Measurements from ENCODE around the gene ARID1B. TPM values are rescaled to one million over a fixed set of nuclear protein-coding genes. Genes with fewer than 3 reads are reported as not detected.

Gene ARID1B
- total and polyA plus RNA-seq, 2 donors (not counting 1 experiment from before 2014, with no cell fraction given): 47.2 to 280 TPM

- Mint-ChIP-seq H3K4me3 (no peak overlapping the region), H3K4me1 (peaks cover 81% of the 10 kb centered on the region), H3K27me3 (no peaks in the 10 kb centered on the region), H3K9me3 (ENCODE audit: insufficient read depth) (no peaks in the 10 kb centered on the region), H3K27ac (no peak overlapping the region)
- no peaks in the 10 kb centered on the region for H3K27me3 ChIP-seq (replicated peaks in 1 of 4; ENCODE audit: control extremely low read depth in 1 of 4, control insufficient read depth in 3 of 4, insufficient read depth in 4 of 4, low read length in 3 of 4)
- ChIA-PET POLR2A (no interaction called here), CTCF (interaction anchor here (1.3 kb wide), 1 partner anchor 46 kb away, joined by 4 read pairs; no protein-coding TSS in a partner anchor)
- peaks cover 67% of the 10 kb centered on the region for H4K20me1 ChIP-seq (ENCODE audit: control insufficient read depth, insufficient read depth, low read length, poor library complexity, severe bottlenecking)
- peak overlapping the region in 1 of 2 donors; percentile 52 for H3K27ac ChIP-seq (ENCODE audit: low read length in 2 of 2)
- H2AFZ ChIP-seq (ENCODE audit: insufficient read depth, low read depth, low read length, poor library complexity, severe bottlenecking): no peak overlapping the region
- 57% methylated on average over 2 of the region's 7 CpGs for WGBS (ENCODE audit: insufficient coverage)
- ATAC-seq (ENCODE audit: low read depth): no peak
- H3K79me2 ChIP-seq (ENCODE audit: control insufficient read depth, insufficient read depth, low read length): peaks cover 100% of the 10 kb centered on the region
- intact Hi-C loops (cut with micrococcal nuclease): loop anchor here (5.0 kb wide), 1 partner anchor 34 kb away; no protein-coding TSS in a partner anchor
- TF ChIP-seq CTCF (IDR thresholded peaks at IDR 0.05) (no peak), EZH2 (IDR thresholded peaks at IDR 0.05; ENCODE audit: borderline replicate concordance, insufficient read depth, low read depth, low read length, poor library complexity, severe bottlenecking) (no peak)
- DNase-seq: no peak
- H3K4me1 ChIP-seq (ENCODE audit: control insufficient read depth in 2 of 2, insufficient read depth in 2 of 2, low read length in 2 of 2): peaks cover 45 to 66% of the 10 kb centered on the region in 2 donors
- peak overlapping the region; percentile 6 for H3K4me2 ChIP-seq (replicated peaks; ENCODE audit: low read depth, low read length, poor library complexity, severe bottlenecking)
- no peak overlapping the region for H3K9ac ChIP-seq (ENCODE audit: low read length)
- H3K4me3 ChIP-seq (ENCODE audit: control extremely low read depth in 1 of 5, extremely low read depth in 1 of 5, insufficient read depth in 1 of 5, low read depth in 2 of 5, low read length in 4 of 5): no peak overlapping the region
- H3K9me3 ChIP-seq (ENCODE audit: control extremely low read depth in 1 of 3, control insufficient read depth in 2 of 3, insufficient read depth in 1 of 3, low read length in 2 of 3): no peaks in the 10 kb centered on the region
- no peaks in the 10 kb centered on the region for H3K36me3 ChIP-seq (replicated peaks in 1 of 2; ENCODE audit: control extremely low read depth in 1 of 2, control insufficient read depth in 1 of 2, extremely low read depth in 1 of 2, insufficient read depth in 2 of 2, low read length in 1 of 2)
Measured at GRCh38 chr6:156971153-156971885, 194.1 kb downstream of the ARID1B start.

- no peak for ATAC-seq (ENCODE audit: low read depth)
- H2AFZ ChIP-seq (ENCODE audit: insufficient read depth, low read depth, low read length, poor library complexity, severe bottlenecking): no peak overlapping the region
- DNase-seq: no peak
- H3K4me3 ChIP-seq (ENCODE audit: control extremely low read depth in 1 of 5, extremely low read depth in 1 of 5, insufficient read depth in 1 of 5, low read depth in 2 of 5, low read length in 4 of 5): no peak overlapping the region
- no peak overlapping the region for H3K9ac ChIP-seq (ENCODE audit: low read length)
- H3K4me1 Mint-ChIP-seq: peaks cover 86% of the 10 kb centered on the region
- no peak overlapping the region for H3K27ac ChIP-seq (ENCODE audit: low read length in 2 of 2)
- no peak overlapping the region for H3K4me3 Mint-ChIP-seq
- 100% methylated on average over 1 of the region's 3 CpGs for WGBS (ENCODE audit: insufficient coverage)
- intact Hi-C loops (cut with micrococcal nuclease): loop anchor here (5.0 kb wide), 1 partner anchor 35 kb away; no protein-coding TSS in a partner anchor
- H3K9me3 Mint-ChIP-seq (ENCODE audit: insufficient read depth): no peaks in the 10 kb centered on the region
- no peaks in the 10 kb centered on the region for H3K9me3 ChIP-seq (ENCODE audit: control extremely low read depth in 1 of 3, control insufficient read depth in 2 of 3, insufficient read depth in 1 of 3, low read length in 2 of 3)
- ChIA-PET CTCF (no interaction called here), POLR2A (no interaction called here)
- peaks cover 66% of the 10 kb centered on the region for H4K20me1 ChIP-seq (ENCODE audit: control insufficient read depth, insufficient read depth, low read length, poor library complexity, severe bottlenecking)
- peaks cover 51 to 66% of the 10 kb centered on the region in 2 donors for H3K4me1 ChIP-seq (ENCODE audit: control insufficient read depth in 2 of 2, insufficient read depth in 2 of 2, low read length in 2 of 2)
- no peak overlapping the region for H3K27ac Mint-ChIP-seq
- H3K36me3 ChIP-seq (replicated peaks in 1 of 2; ENCODE audit: control extremely low read depth in 1 of 2, control insufficient read depth in 1 of 2, extremely low read depth in 1 of 2, insufficient read depth in 2 of 2, low read length in 1 of 2): no peaks in the 10 kb centered on the region
- no peaks in the 10 kb centered on the region for H3K27me3 Mint-ChIP-seq
- no peak overlapping the region for H3K4me2 ChIP-seq (replicated peaks; ENCODE audit: low read depth, low read length, poor library complexity, severe bottlenecking)
- no peaks in the 10 kb centered on the region for H3K27me3 ChIP-seq (replicated peaks in 1 of 4; ENCODE audit: control extremely low read depth in 1 of 4, control insufficient read depth in 3 of 4, insufficient read depth in 4 of 4, low read length in 3 of 4)
- TF ChIP-seq EZH2 (IDR thresholded peaks at IDR 0.05; ENCODE audit: borderline replicate concordance, insufficient read depth, low read depth, low read length, poor library complexity, severe bottlenecking) (no peak), CTCF (IDR thresholded peaks at IDR 0.05) (no peak)
- peaks cover 100% of the 10 kb centered on the region for H3K79me2 ChIP-seq (ENCODE audit: control insufficient read depth, insufficient read depth, low read length)
Measured at GRCh38 chr6:156972145-156972544, 195.0 kb downstream of the ARID1B start.
